NB4 (cell line): ENCODE data around the gene HOXB6.

Source experiments
- DNase-seq: peaks from one replicate; pipeline ENCODE4 v3.0.0; 2010; ENCODE audit warnings: low read depth
- H3K4me3 ChIP-seq: one replicate; pipeline ENCODE4 v1.5.1; 2011; ENCODE audit warnings: mild to moderate bottlenecking, low read depth, low read length, moderate library complexity
- MAX ChIP-seq: IDR thresholded peaks from 2 replicates; pipeline ENCODE4 v1.6.1; 2011; ENCODE audit warnings: low read depth, low read length
- MYC ChIP-seq: IDR thresholded peaks from 2 replicates; pipeline ENCODE4 v1.6.1; 2011; ENCODE audit warnings: low read depth, low read length
- POLR2A ChIP-seq: IDR thresholded peaks from 2 replicates; pipeline ENCODE4 v1.6.1; 2011; ENCODE audit warnings: mild to moderate bottlenecking; ENCODE audit not compliant: insufficient read length; ENCODE audit errors: extremely low read depth
- TF ChIP-seq, protein P1 (sequence below): IDR thresholded peaks from one replicate; pipeline ENCODE4 v1.5.1; 2012; ENCODE audit warnings: low read depth, low read length

The HOXB6 gene

DNA sequence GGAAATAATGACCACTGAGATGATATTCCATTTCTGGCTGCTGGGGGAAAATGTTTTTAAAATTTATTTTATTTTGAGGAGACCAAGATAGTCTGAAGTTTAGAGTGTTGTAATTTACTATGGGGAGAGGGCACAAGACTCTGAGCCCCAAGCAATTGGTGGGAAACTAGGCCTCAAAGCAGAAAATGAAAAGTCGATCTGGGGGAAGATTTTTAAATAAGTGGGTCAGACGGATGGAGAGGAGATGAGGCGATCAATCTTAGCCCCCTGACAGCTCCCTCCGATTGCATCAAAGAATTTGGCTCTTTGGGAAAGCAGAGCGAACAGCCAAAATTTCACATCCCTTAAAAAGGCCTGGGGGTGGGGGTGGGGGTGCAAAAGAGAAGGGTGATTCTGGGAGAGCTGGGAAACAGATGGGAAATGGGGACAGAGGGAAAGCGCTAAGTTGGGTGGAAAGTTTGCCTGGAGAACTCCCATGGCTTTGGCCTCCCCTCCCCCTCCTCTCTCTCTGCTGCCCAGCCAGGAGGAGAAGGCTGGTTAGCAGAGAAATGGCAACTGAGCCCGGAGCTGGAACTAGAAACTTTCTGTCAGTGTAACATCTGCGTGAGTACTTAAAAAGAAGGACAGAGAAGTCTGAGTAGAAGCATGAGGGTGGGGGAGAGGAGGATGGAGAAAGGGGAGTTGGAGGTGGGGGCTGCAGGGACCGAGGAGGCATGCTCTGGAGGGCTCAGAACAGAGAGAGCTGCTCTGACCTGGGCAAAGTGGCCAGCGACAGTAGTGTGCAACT lies 58.5 kb downstream of the HOXB6 start:
- no peak for DNase-seq
- H3K4me3 ChIP-seq = no peak overlapping the region
- TF ChIP-seq MAX (no peak), POLR2A (no peak), MYC (no peak)
- TF ChIP-seq, protein P1, sequence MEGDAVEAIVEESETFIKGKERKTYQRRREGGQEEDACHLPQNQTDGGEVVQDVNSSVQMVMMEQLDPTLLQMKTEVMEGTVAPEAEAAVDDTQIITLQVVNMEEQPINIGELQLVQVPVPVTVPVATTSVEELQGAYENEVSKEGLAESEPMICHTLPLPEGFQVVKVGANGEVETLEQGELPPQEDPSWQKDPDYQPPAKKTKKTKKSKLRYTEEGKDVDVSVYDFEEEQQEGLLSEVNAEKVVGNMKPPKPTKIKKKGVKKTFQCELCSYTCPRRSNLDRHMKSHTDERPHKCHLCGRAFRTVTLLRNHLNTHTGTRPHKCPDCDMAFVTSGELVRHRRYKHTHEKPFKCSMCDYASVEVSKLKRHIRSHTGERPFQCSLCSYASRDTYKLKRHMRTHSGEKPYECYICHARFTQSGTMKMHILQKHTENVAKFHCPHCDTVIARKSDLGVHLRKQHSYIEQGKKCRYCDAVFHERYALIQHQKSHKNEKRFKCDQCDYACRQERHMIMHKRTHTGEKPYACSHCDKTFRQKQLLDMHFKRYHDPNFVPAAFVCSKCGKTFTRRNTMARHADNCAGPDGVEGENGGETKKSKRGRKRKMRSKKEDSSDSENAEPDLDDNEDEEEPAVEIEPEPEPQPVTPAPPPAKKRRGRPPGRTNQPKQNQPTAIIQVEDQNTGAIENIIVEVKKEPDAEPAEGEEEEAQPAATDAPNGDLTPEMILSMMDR = no peak
